Tibial nerve (tissue), 4 donors: ENCODE results near the gene DNAJB13.

ENCODE experiments used
- CTCF ChIP-seq, 5 experiments: fragments of 200-600 bp in 3 of 5; fragments of 450-650 bp in 2 of 5; sonication (generic) in 3 of 5; IDR thresholded peaks; one replicate each; pipeline ENCODE4 v1.5.1; 2016 to 2019; ENCODE audit warnings: antibody characterized with exemption in 5 of 5, mild to moderate bottlenecking in 3 of 5, moderate library complexity in 2 of 5
- EP300 ChIP-seq, 2 donors: sonication (generic); formaldehyde crosslinking; IDR thresholded peaks; one replicate each; pipeline ENCODE4 v1.6.1; 2017; ENCODE audit warnings: antibody characterized with exemption in 2 of 2, mild to moderate bottlenecking in 1 of 2
- POLR2A ChIP-seq, 2 donors: fragments of 450-650 bp; IDR thresholded peaks; one replicate each; pipeline ENCODE4 v1.6.1; 2017; ENCODE audit warnings: antibody characterized with exemption in 2 of 2, mild to moderate bottlenecking in 2 of 2, moderate library complexity in 2 of 2

DNA sequence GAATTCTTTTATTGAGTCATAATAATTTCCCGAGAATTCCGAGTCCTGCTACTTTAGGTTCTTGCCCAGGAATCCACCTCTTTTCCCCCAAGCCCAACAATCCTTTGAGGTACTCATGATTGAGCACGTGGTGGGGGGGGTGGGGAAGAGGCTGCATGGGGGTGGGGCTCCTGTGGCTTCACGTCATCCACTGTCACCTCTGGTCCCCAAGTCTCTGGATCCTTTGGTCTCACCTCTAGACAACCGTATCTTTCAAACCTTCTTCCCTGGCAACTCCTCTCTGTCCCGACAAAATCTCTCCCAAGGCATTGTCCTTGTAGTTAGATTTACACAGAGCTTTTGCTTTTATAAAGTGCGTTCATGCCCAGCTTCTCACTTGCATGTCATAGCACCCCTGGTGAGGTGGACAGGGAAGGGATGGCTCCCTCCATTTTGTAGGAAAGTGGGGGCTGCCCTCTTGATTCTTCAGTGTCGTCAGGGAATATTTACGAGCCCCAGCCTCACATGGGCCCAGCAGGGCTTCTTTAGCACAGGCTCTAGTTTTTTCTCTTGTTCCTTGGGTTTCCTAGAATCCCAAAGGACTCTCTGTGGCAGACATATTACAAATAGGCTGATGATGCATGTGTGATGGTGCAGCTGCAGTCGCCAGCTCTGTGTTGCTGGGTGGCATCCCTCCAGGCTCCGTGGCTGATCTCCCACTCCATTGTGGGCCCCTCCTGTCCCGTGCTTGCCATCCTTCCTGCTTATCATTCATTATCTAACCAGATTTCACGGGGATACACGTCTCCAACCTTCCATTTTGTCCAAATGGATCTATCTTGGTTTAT lies 49.7 kb downstream of the DNAJB13 start:
- TF ChIP-seq POLR2A (IDR thresholded peaks at IDR 0.05), result no peak
- TF ChIP-seq CTCF (IDR thresholded peaks at IDR 0.05), result no peak
- no peak for TF ChIP-seq EP300 (IDR thresholded peaks at IDR 0.05)
